A549 (cell line): Measurements from ENCODE around the gene CEP78. TPM values are rescaled to one million over a fixed set of nuclear protein-coding genes. Genes with fewer than 3 reads are reported as not detected.

ENCODE experiments used
- ATAC-seq, 2 experiments: fragments of 200-7000 bp in 1 of 2; fragments of >200 bp in 1 of 2; cut with Nextera tagmentation in 1 of 2; cut with Tn5 transposase in 1 of 2; 3 replicates each; pipeline versions ENCODE4 v1.8.0 to v1.9.1; 2018 to 2020; ENCODE audit warnings: mild to moderate bottlenecking in 1 of 2, moderate library complexity in 1 of 2
- CTCF ChIA-PET: fragments of 300-600 bp; sonication (Branson Sonifier 250); formaldehyde crosslinking; extraction: SDS; loops from one replicate; lab custom pipeline; 2021; ENCODE audit warnings: antibody characterized with exemption, inconsistent platforms; lab: Yijun Ruan, JAX
- POLR2A ChIA-PET: fragments of 350-600 bp; formaldehyde crosslinking; extraction: SDS; loops from one replicate; lab custom pipeline; 2021; ENCODE audit warnings: antibody characterized with exemption, inconsistent platforms; lab: Yijun Ruan, JAX
- DNase-seq, 2 experiments: peaks; one replicate each; pipeline versions ENCODE4 v3.0.0 to v3.0.0-alpha.2; 2011 to 2016; ENCODE audit warnings: low read depth in 1 of 2, low spot score in 1 of 2
- FAIRE-seq: peaks from 2 replicates; lab custom pipeline; 2011; peaks lifted over from hg19 to GRCh38; lab: Jason Lieb, UNC
- H3K27ac ChIP-seq, 2 experiments: fragments of >200 bp; sonication (Bioruptor Twin); formaldehyde crosslinking; 3 replicates each; pipeline ENCODE4 v1.5.1; 2016 to 2017
- H3K4me1 ChIP-seq: fragments of >200 bp; sonication (Bioruptor Twin); formaldehyde crosslinking; 3 replicates; pipeline ENCODE4 v1.6.1; 2016
- H3K4me2 ChIP-seq: fragments of >200 bp; sonication (Bioruptor Twin); formaldehyde crosslinking; 3 replicates; pipeline ENCODE4 v1.6.1; 2016
- H3K4me3 ChIP-seq: fragments of >200 bp; sonication (Bioruptor Twin); formaldehyde crosslinking; 3 replicates; pipeline ENCODE4 v1.5.1; 2016
- H3K9me3 ChIP-seq: fragments of >200 bp; sonication (Bioruptor Twin); formaldehyde crosslinking; 3 replicates; pipeline ENCODE4 v1.6.1; 2016
- BHLHE40 ChIP-seq: IDR thresholded peaks from 2 replicates; pipeline ENCODE4 v1.6.1; 2012; ENCODE audit warnings: low read depth, low read length, inconsistent platforms
- CHD2 ChIP-seq: fragments of 150-350 bp; IDR thresholded peaks from 2 replicates; pipeline ENCODE4 v1.6.1; 2014; ENCODE audit warnings: low read length; ENCODE audit not compliant: partially characterized antibody
- CHD4 ChIP-seq: fragments of 200-600 bp; sonication (generic); IDR thresholded peaks from 2 replicates; pipeline ENCODE4 v1.6.1; 2016; ENCODE audit warnings: antibody characterized with exemption, mild to moderate bottlenecking, borderline replicate concordance
- E2F6 ChIP-seq: IDR thresholded peaks from 2 replicates; pipeline ENCODE4 v1.6.1; 2012; ENCODE audit warnings: low read depth, borderline replicate concordance
- EHMT2 ChIP-seq: fragments of 200-600 bp; sonication (generic); IDR thresholded peaks from 2 replicates; pipeline ENCODE4 v1.6.1; 2016; ENCODE audit warnings: antibody characterized with exemption, low read depth, mild to moderate bottlenecking, moderate library complexity
- FOSB ChIP-seq: fragments of 250-450 bp; sonication (Bioruptor Pico); IDR thresholded peaks from 2 replicates; pipeline ENCODE4 v1.5.0; 2020; ENCODE audit warnings: mild to moderate bottlenecking, moderate library complexity
- FOSL2 ChIP-seq, 2 experiments: fragments of 450-650 bp in 1 of 2; fragments of >200 bp in 1 of 2; sonication (Bioruptor Twin) in 1 of 2; formaldehyde crosslinking; IDR thresholded peaks; 2 replicates each; pipeline versions ENCODE4 v1.5.0 to v1.6.1; 2016 to 2020; ENCODE audit warnings: mild to moderate bottlenecking in 1 of 2, moderate library complexity in 1 of 2
- FOXS1 ChIP-seq: fragments of 250-450 bp; sonication (Bioruptor Pico); IDR thresholded peaks from 2 replicates; pipeline ENCODE4 v1.5.0; 2020; ENCODE audit warnings: mild to moderate bottlenecking, moderate library complexity
- HES2 ChIP-seq: fragments of >200 bp; sonication (Bioruptor Twin); formaldehyde crosslinking; IDR thresholded peaks from 2 replicates; pipeline ENCODE4 v1.6.1; 2016
- HEYL ChIP-seq: fragments of 250-450 bp; sonication (Bioruptor Pico); IDR thresholded peaks from 2 replicates; pipeline ENCODE4 v1.8.0; 2021; ENCODE audit warnings: mild to moderate bottlenecking, moderate library complexity
- HOXB13 ChIP-seq: fragments of 250-450 bp; sonication (Bioruptor Pico); IDR thresholded peaks from 2 replicates; pipeline ENCODE4 v1.5.0; 2020; ENCODE audit warnings: low read depth, mild to moderate bottlenecking, moderate library complexity
- KDM1A ChIP-seq: fragments of 200-600 bp; sonication (generic); IDR thresholded peaks from 2 replicates; pipeline ENCODE4 v1.6.1; 2016; ENCODE audit warnings: low read depth, mild to moderate bottlenecking
- KDM5A ChIP-seq: fragments of 200-600 bp; sonication (generic); IDR thresholded peaks from 2 replicates; pipeline ENCODE4 v1.6.1; 2016; ENCODE audit warnings: antibody characterized with exemption, mild to moderate bottlenecking
- NFE2L2 ChIP-seq: fragments of 150-350 bp; conservative IDR thresholded peaks from 2 replicates; pipeline ENCODE4 v1.6.1; 2014; ENCODE audit warnings: low read length
- PBX3 ChIP-seq: IDR thresholded peaks from 2 replicates; pipeline ENCODE4 v1.6.1; 2012
- PHF8 ChIP-seq: fragments of 200-600 bp; sonication (generic); IDR thresholded peaks from 2 replicates; pipeline ENCODE4 v1.6.1; 2016; ENCODE audit warnings: low read depth, mild to moderate bottlenecking, antibody characterized with exemption, moderate library complexity, borderline replicate concordance
- ZFP36 ChIP-seq: fragments of 450-650 bp; IDR thresholded peaks from 2 replicates; pipeline ENCODE4 v1.6.1; 2014; ENCODE audit warnings: borderline replicate concordance; ENCODE audit not compliant: partially characterized antibody
- ZNF302 ChIP-seq: fragments of 250-450 bp; sonication (Bioruptor Pico); IDR thresholded peaks from 2 replicates; pipeline ENCODE4 v1.9.0; 2021; ENCODE audit warnings: inconsistent platforms, mild to moderate bottlenecking, moderate library complexity
- WGBS: methylation state at CpG from one replicate; pipeline ENCODE4 v1.1.6; 2017; ENCODE audit errors: missing lambda C conversion rate; 5-methylcytosine and 5-hydroxymethylcytosine counted together
- polyA plus RNA-seq, 4 experiments: library from polyadenylated mRNA; depleted of rRNA in 3 of 4; stranded (reverse); fragments of >200 nt; fragmentation: RNase III in 1 of 4; extraction: RNeasy Plus Mini Kit Qiagen cat#74134 plus additional on column Dnase treatment in 1 of 4; gene quantifications; 2 replicates in 3 of 4; 3 replicates in 1 of 4; pipeline ENCODE4 v1.2.3, GENCODE V29; 2011 to 2017
- TF ChIP-seq, protein P1 (sequence below): fragments of 200-600 bp; sonication (generic); IDR thresholded peaks from 2 replicates; pipeline ENCODE4 v1.6.1; 2016; ENCODE audit warnings: antibody characterized with exemption, mild to moderate bottlenecking, moderate library complexity
- TF ChIP-seq, protein P2 (sequence below): fragments of 250-450 bp; sonication (Bioruptor Pico); IDR thresholded peaks from 2 replicates; pipeline ENCODE4 v1.5.0; 2021; ENCODE audit warnings: mild to moderate bottlenecking, moderate library complexity, borderline replicate concordance
- TF ChIP-seq, protein P3 (sequence below): fragments of 250-450 bp; sonication (Bioruptor Pico); IDR thresholded peaks from 2 replicates; pipeline ENCODE4 v1.5.0; 2020; ENCODE audit warnings: low read depth, mild to moderate bottlenecking, moderate library complexity

The CEP78 gene
- polyA plus RNA-seq, 2 of the 4 experiments (the other 2 are of a cell fraction), result 16.5 to 28.9 TPM

DNA sequence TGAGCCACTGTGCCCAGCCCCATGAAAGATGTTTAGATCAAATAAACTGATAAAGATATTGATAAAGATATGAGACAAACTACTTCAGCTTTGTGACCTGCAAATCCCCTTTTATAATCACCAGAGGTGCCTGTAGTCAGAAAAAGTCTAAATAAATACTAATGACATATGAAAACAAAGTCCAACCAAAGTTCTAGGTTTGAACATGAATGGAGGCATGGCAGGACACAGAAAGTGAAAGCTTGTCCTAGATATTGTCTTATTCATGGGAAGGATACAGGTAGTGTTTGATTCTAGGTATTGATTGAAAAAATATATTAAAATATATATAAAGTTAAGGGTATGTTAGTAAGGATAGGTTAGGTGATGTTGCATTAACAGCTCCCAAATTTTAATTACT is 36.4 kb downstream of the CEP78 start:
- CTCF ChIA-PET, result interaction anchor here (1.2 to 2.8 kb wide), 4 partner anchors 11 to 33 kb away, joined by 3 to 6 read pairs (median 3); no protein-coding TSS in a partner anchor
- no peak overlapping the region for H3K27ac ChIP-seq
- DNase-seq (no peak), ATAC-seq (no peak), FAIRE-seq (no peak)
- POLR2A ChIA-PET, result interaction anchor here (1.8 kb wide), 1 partner anchor 24 kb away, joined by 5 read pairs; the partner anchor contains the start of gene PSAT1
- TF ChIP-seq ZFP36 (no peak), CHD2 (no peak), NFE2L2 (no peak), KDM1A (no peak), FOXS1 (CRISPR knock-in tag) (no peak)
- H3K9me3 ChIP-seq, result no peaks in the 10 kb centered on the region
- H3K4me1 ChIP-seq, result no peaks in the 10 kb centered on the region
- H3K4me2 ChIP-seq, result no peak overlapping the region
- H3K4me3 ChIP-seq, result no peak overlapping the region

- H3K9me3 ChIP-seq, result no peaks in the 10 kb centered on the region
- no peaks in the 10 kb centered on the region for H3K4me1 ChIP-seq
- ChIA-PET CTCF (interaction anchor here (1.1 to 2.8 kb wide), 3 partner anchors 11 to 93 kb away, joined by 3 to 6 read pairs (median 3); no protein-coding TSS in a partner anchor), POLR2A (interaction anchor here (1.8 kb wide), 1 partner anchor 23 kb away, joined by 5 read pairs; the partner anchor contains the start of gene PSAT1)
- H3K27ac ChIP-seq, result no peak overlapping the region
- no peak overlapping the region for H3K4me2 ChIP-seq
- ATAC-seq (no peak), DNase-seq (no peak), FAIRE-seq (no peak)
- TF ChIP-seq FOXS1 (CRISPR knock-in tag) (no peak), KDM1A (no peak), HES2 (no peak), ZNF302 (CRISPR knock-in tag) (no peak), BHLHE40 (no peak), CHD4 (no peak)
- TF ChIP-seq, protein P1, sequence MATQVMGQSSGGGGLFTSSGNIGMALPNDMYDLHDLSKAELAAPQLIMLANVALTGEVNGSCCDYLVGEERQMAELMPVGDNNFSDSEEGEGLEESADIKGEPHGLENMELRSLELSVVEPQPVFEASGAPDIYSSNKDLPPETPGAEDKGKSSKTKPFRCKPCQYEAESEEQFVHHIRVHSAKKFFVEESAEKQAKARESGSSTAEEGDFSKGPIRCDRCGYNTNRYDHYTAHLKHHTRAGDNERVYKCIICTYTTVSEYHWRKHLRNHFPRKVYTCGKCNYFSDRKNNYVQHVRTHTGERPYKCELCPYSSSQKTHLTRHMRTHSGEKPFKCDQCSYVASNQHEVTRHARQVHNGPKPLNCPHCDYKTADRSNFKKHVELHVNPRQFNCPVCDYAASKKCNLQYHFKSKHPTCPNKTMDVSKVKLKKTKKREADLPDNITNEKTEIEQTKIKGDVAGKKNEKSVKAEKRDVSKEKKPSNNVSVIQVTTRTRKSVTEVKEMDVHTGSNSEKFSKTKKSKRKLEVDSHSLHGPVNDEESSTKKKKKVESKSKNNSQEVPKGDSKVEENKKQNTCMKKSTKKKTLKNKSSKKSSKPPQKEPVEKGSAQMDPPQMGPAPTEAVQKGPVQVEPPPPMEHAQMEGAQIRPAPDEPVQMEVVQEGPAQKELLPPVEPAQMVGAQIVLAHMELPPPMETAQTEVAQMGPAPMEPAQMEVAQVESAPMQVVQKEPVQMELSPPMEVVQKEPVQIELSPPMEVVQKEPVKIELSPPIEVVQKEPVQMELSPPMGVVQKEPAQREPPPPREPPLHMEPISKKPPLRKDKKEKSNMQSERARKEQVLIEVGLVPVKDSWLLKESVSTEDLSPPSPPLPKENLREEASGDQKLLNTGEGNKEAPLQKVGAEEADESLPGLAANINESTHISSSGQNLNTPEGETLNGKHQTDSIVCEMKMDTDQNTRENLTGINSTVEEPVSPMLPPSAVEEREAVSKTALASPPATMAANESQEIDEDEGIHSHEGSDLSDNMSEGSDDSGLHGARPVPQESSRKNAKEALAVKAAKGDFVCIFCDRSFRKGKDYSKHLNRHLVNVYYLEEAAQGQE, result no peak
- no peak overlapping the region for H3K4me3 ChIP-seq
- 97% methylated on average over 3 of the region's 3 CpGs for WGBS
These were observed 37.9 kb downstream of the CEP78 start for GRCh38 chr9:78273761-78274160.

GRCh38 chr9:78278177-78278777 is 42.4 kb downstream of the CEP78 start:
- Histone ChIP-seq H3K4me2 (no peak overlapping the region), H3K9me3 (no peaks in the 10 kb centered on the region), H3K4me3 (no peak overlapping the region), H3K4me1 (no peaks in the 10 kb centered on the region), H3K27ac (no peak overlapping the region)
- ATAC-seq (no peak), FAIRE-seq (no peak), DNase-seq (no peak)
- CTCF ChIA-PET, result interaction anchor here (0.6 to 1.2 kb wide), 3 partner anchors 12 to 969 kb away, joined by 3 to 4 read pairs (median 4); no protein-coding TSS in a partner anchor
- POLR2A ChIA-PET, result interaction anchor here (1.7 kb wide), 1 partner anchor 19 kb away, joined by 11 read pairs; the partner anchor contains the start of gene PSAT1
- WGBS, result 79% methylated on average over 5 of the region's 5 CpGs
- TF ChIP-seq PHF8 (no peak), CHD2 (no peak), FOSL2 (IDR thresholded peaks at IDR 0.05) (no peak), FOSL2 (CRISPR knock-in tag; IDR thresholded peaks at IDR 0.05) (no peak), HOXB13 (no peak), PBX3 (no peak), ZFP36 (no peak), E2F6 (no peak), KDM5A (no peak), HEYL (CRISPR knock-in tag) (no peak), FOSB (CRISPR knock-in tag) (no peak), EHMT2 (no peak)
- TF ChIP-seq, protein P2, sequence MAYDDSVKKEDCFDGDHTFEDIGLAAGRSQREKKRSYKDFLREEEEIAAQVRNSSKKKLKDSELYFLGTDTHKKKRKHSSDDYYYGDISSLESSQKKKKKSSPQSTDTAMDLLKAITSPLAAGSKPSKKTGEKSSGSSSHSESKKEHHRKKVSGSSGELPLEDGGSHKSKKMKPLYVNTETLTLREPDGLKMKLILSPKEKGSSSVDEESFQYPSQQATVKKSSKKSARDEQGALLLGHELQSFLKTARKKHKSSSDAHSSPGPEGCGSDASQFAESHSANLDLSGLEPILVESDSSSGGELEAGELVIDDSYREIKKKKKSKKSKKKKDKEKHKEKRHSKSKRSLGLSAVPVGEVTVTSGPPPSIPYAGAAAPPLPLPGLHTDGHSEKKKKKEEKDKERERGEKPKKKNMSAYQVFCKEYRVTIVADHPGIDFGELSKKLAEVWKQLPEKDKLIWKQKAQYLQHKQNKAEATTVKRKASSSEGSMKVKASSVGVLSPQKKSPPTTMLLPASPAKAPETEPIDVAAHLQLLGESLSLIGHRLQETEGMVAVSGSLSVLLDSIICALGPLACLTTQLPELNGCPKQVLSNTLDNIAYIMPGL (CRISPR knock-in tag), result no peak
- TF ChIP-seq, protein P3, sequence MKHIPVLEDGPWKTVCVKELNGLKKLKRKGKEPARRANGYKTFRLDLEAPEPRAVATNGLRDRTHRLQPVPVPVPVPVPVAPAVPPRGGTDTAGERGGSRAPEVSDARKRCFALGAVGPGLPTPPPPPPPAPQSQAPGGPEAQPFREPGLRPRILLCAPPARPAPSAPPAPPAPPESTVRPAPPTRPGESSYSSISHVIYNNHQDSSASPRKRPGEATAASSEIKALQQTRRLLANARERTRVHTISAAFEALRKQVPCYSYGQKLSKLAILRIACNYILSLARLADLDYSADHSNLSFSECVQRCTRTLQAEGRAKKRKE (CRISPR knock-in tag), result no peak
